HEK293 (cell line): ENCODE data around the gene RALGAPA1.
"Not testable (repeated sequence)": the region's sequence is repeated elsewhere in the genome, so short reads cannot be mapped to it uniquely, and the experiment has no call there.

Source experiments
- CTCF ChIA-PET: fragments of 350-600 bp; formaldehyde crosslinking; extraction: SDS; loops from one replicate; lab custom pipeline; 2021; ENCODE audit warnings: antibody characterized with exemption; lab: Yijun Ruan, JAX
- POLR2A ChIA-PET: fragments of 300-600 bp; formaldehyde crosslinking; extraction: SDS; loops from one replicate; lab custom pipeline; 2020; ENCODE audit warnings: antibody characterized with exemption, inconsistent platforms; lab: Yijun Ruan, JAX
- H3K27ac ChIP-seq: fragments of 200-500 bp; sonication (Bioruptor generic); 2 replicates; pipeline ENCODE4 v1.5.1; 2014; ENCODE audit warnings: low read depth, low read length, control low read depth, inconsistent platforms; ENCODE audit errors: extremely low read depth
- H3K36me3 ChIP-seq, 2 experiments: fragments of 200-500 bp in 1 of 2; sonication (Bioruptor generic) in 1 of 2; 1 replicate in 1 of 2; 2 replicates in 1 of 2; pipeline ENCODE4 v1.5.1; 2014 to 2017; ENCODE audit warnings: inconsistent platforms in 2 of 2, low read length in 2 of 2; ENCODE audit not compliant: control insufficient read depth in 2 of 2, insufficient read depth in 1 of 2
- H3K4me1 ChIP-seq: fragments of 200-500 bp; sonication (Bioruptor generic); 2 replicates; pipeline ENCODE4 v1.5.1; 2014; ENCODE audit warnings: mild to moderate bottlenecking, low read length, inconsistent platforms; ENCODE audit not compliant: control insufficient read depth, insufficient read depth
- H3K4me3 ChIP-seq: 2 replicates; pipeline ENCODE4 v1.5.1; 2011; ENCODE audit warnings: low read depth, mild to moderate bottlenecking, control low read depth, low read length, moderate library complexity
- H3K9me3 ChIP-seq: fragments of 200-500 bp; sonication (Bioruptor generic); 2 replicates; pipeline ENCODE4 v1.5.1; 2014; ENCODE audit warnings: low read depth, low read length, inconsistent platforms; ENCODE audit not compliant: control insufficient read depth, insufficient read depth
- BCL11A ChIP-seq: fragments of 450-650 bp; formaldehyde crosslinking; IDR thresholded peaks from 2 replicates; pipeline ENCODE4 v1.5.1; 2016; ENCODE audit warnings: low read depth, missing biosample characterization, missing genetic modification characterization
- HOXD13 ChIP-seq: sonication (generic); formaldehyde crosslinking; IDR thresholded peaks from 2 replicates; pipeline ENCODE4 v1.8.0; 2022; ENCODE audit warnings: missing genetic modification reagents, borderline replicate concordance
- MEIS1 ChIP-seq: sonication (generic); formaldehyde crosslinking; IDR thresholded peaks from 2 replicates; pipeline ENCODE4 v1.8.1; 2022; ENCODE audit warnings: missing genetic modification reagents, mild to moderate bottlenecking, borderline replicate concordance
- RBAK ChIP-seq: fragments of 450-650 bp; formaldehyde crosslinking; IDR thresholded peaks from 2 replicates; pipeline ENCODE4 v1.5.1; 2016; ENCODE audit warnings: missing biosample characterization, missing genetic modification characterization
- SP2 ChIP-seq: fragments of 450-650 bp; formaldehyde crosslinking; IDR thresholded peaks from 2 replicates; pipeline ENCODE4 v1.5.1; 2016; ENCODE audit warnings: missing biosample characterization, missing genetic modification characterization
- ZBTB26 ChIP-seq: fragments of 450-650 bp; formaldehyde crosslinking; optimal IDR thresholded peaks from 2 replicates; pipeline ENCODE3; 2016; ENCODE audit warnings: missing biosample characterization, mild to moderate bottlenecking, missing genetic modification characterization
- ZNF112 ChIP-seq: fragments of 450-650 bp; formaldehyde crosslinking; IDR thresholded peaks from 2 replicates; pipeline ENCODE4 v1.5.0; 2017; ENCODE audit warnings: missing biosample characterization, missing genetic modification characterization
- ZNF133 ChIP-seq: fragments of 450-650 bp; formaldehyde crosslinking; IDR thresholded peaks from 2 replicates; pipeline ENCODE4 v1.5.1; 2016; ENCODE audit warnings: missing biosample characterization, missing genetic modification characterization
- ZNF146 ChIP-seq: fragments of 450-650 bp; formaldehyde crosslinking; IDR thresholded peaks from 2 replicates; pipeline ENCODE4 v1.5.1; 2016; ENCODE audit warnings: missing biosample characterization, missing genetic modification characterization
- ZNF184 ChIP-seq: fragments of 450-650 bp; IDR thresholded peaks from 2 replicates; pipeline ENCODE4 v1.5.1; 2018; ENCODE audit warnings: missing biosample characterization, mild to moderate bottlenecking, missing genetic modification characterization
- ZNF239 ChIP-seq: fragments of 450-650 bp; formaldehyde crosslinking; IDR thresholded peaks from 2 replicates; pipeline ENCODE4 v1.5.1; 2016; ENCODE audit warnings: missing biosample characterization, missing genetic modification characterization
- ZNF335 ChIP-seq: fragments of 450-650 bp; formaldehyde crosslinking; conservative IDR thresholded peaks from 2 replicates; pipeline ENCODE4 v1.5.1; 2016; ENCODE audit warnings: missing biosample characterization, missing genetic modification characterization
- ZNF341 ChIP-seq: fragments of 450-650 bp; formaldehyde crosslinking; IDR thresholded peaks from 2 replicates; pipeline ENCODE4; 2016; ENCODE audit warnings: low read depth, missing biosample characterization, missing genetic modification characterization
- ZNF518A ChIP-seq: fragments of 450-650 bp; formaldehyde crosslinking; conservative IDR thresholded peaks from 2 replicates; pipeline ENCODE4 v1.5.1; 2016; ENCODE audit warnings: low read depth, missing biosample characterization, missing genetic modification characterization
- ZNF558 ChIP-seq: fragments of 450-650 bp; formaldehyde crosslinking; IDR thresholded peaks from 2 replicates; pipeline ENCODE4 v1.5.1; 2016; ENCODE audit warnings: missing biosample characterization, missing genetic modification characterization
- ZNF561 ChIP-seq: fragments of 450-650 bp; IDR thresholded peaks from 2 replicates; pipeline ENCODE4 v1.5.1; 2018; ENCODE audit warnings: missing biosample characterization, missing genetic modification characterization, borderline replicate concordance
- ZNF629 ChIP-seq: fragments of 450-650 bp; formaldehyde crosslinking; IDR thresholded peaks from 2 replicates; pipeline ENCODE4 v1.5.1; 2017; ENCODE audit warnings: missing biosample characterization, missing genetic modification characterization
- ZNF660 ChIP-seq: fragments of 450-650 bp; IDR thresholded peaks from 2 replicates; pipeline ENCODE4 v1.5.1; 2018; ENCODE audit warnings: missing biosample characterization, mild to moderate bottlenecking, missing genetic modification characterization
- ZSCAN16 ChIP-seq: fragments of 450-650 bp; formaldehyde crosslinking; IDR thresholded peaks from 2 replicates; pipeline ENCODE4 v1.5.1; 2016; ENCODE audit warnings: missing biosample characterization, missing genetic modification characterization

RALGAPA1 gene

GRCh38 chr14:35600253-35600652 is 208.8 kb downstream of the RALGAPA1 start:
- POLR2A ChIA-PET, result no interaction called here
- H3K36me3 ChIP-seq, result peaks cover 16 to 21% of the 10 kb centered on the region in 2 experiments

GRCh38 chr14:35594616-35595015 is 214.5 kb downstream of the RALGAPA1 start:
- CTCF ChIA-PET, result no interaction called here
- H3K9me3 ChIP-seq, result no peaks in the 10 kb centered on the region
- H3K36me3 ChIP-seq, result peaks cover 0 to 7% of the 10 kb centered on the region in 2 experiments; a peak in 2 of 3 replicates
- H3K4me1 ChIP-seq, result no peaks in the 10 kb centered on the region
- no peak for TF ChIP-seq RBAK (tag by site-specific recombination)
- no peak for TF ChIP-seq ZBTB26 (tag by site-specific recombination)
- TF ChIP-seq ZNF146 (tag by site-specific recombination), result no peak
- TF ChIP-seq SP2 (tag by site-specific recombination), result no peak
- no peak for TF ChIP-seq ZNF112
- TF ChIP-seq ZNF561 (tag by site-specific recombination), result no peak
- no peak for TF ChIP-seq ZNF558 (tag by site-specific recombination)
- no peak for TF ChIP-seq ZNF184
- TF ChIP-seq ZSCAN16 (tag by site-specific recombination), result no peak
- no peak for TF ChIP-seq ZNF335 (tag by site-specific recombination)
- TF ChIP-seq ZNF341 (tag by site-specific recombination), result no peak
- TF ChIP-seq ZNF660 (tag by site-specific recombination), result no peak
- no peak for TF ChIP-seq ZNF133
- TF ChIP-seq HOXD13 (CRISPR knock-in tag), result no peak
- no peak for TF ChIP-seq MEIS1 (CRISPR knock-in tag)
- no peak for TF ChIP-seq ZNF629 (tag by site-specific recombination)
- TF ChIP-seq, all 188 proteins: peak for 0
- H3K27ac ChIP-seq, result no peak overlapping the region
- H3K4me3 ChIP-seq, result no peak overlapping the region
- POLR2A ChIA-PET, result no interaction called here

More at GRCh38 chr14:35600253-35600652, 208.8 kb downstream of the RALGAPA1 start:
- Histone ChIP-seq H3K4me3 (no peak overlapping the region), H3K9me3 (no peaks in the 10 kb centered on the region), H3K4me1 (no peaks in the 10 kb centered on the region), H3K27ac (no peak overlapping the region)
- CTCF ChIA-PET, result no interaction called here
- TF ChIP-seq ZNF239 (tag by site-specific recombination), result no peak
- no peak for TF ChIP-seq BCL11A
- TF ChIP-seq ZNF518A, result no peak

- peak; percentile 87 for TF ChIP-seq ZNF146 (tag by site-specific recombination)
- POLR2A ChIA-PET, H3K27ac ChIP-seq, H3K4me3 ChIP-seq, H3K36me3 ChIP-seq, CTCF ChIA-PET, H3K9me3 ChIP-seq, H3K4me1 ChIP-seq: not testable (repeated sequence)
These were observed 221.7 kb downstream of the RALGAPA1 start for GRCh38 chr14:35587373-35587772.
